ENCODE results near the gene CGB1. TPM values are rescaled to one million over a fixed set of nuclear protein-coding genes. Genes with fewer than 3 reads are reported as not detected.

Gene CGB1
- total and polyA plus RNA-seq, 3 experiments from 2014 or later = not detected

DNA sequence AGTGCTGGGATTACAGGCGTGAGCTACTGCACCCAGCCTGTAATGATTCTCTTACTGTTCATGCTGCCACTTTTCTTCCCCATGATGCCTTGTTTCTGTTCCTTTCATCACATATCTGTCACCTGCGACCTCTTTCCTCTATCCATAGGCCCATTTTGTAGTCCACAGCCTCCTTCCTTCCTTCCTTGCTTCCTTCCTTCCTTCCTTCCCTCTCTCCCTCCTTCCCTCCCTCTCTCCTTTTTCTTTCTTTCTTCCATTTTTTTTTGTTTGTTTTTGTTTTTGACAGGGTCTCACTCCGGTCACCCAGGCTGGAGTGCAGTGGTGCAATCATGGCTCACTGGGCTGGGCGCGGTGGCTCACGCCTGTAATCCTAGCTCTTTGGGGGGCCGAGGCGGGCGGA lies 47.8 kb downstream of the CGB1 start:
- H3K4me3 Mint-ChIP-seq = no peak overlapping the region
- POLR2A ChIA-PET = no interaction called here

DNA sequence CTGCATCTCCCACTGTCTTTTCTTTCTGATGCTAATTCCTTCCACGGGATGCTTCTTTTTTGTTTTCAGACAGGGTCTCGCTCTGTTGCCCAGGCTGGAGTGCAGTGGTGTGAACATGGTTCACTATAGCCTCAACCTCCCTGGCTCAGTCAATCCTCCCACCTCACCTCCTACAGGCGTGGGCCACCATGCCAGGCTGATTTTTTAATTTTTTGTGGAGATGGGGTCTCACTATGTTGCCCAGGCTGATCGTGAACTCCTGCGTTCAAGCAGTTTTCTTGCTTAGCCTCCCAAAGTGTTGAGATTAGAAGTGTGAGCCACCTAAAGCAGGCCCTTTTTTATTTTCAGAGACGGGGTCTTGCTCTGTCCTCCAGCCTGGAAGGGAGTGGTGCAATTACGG lies 48.4 kb downstream of the CGB1 start:
- DNase-seq = no peak
- Histone ChIP-seq H3K36me3 (ENCODE audit: insufficient read depth, low read length) (peaks cover 6% of the 10 kb centered on the region), H3K9me3 (ENCODE audit: low read length) (no peaks in the 10 kb centered on the region), H3K27ac (ENCODE audit: low read depth, low read length) (no peak overlapping the region), H3K4me3 (ENCODE audit: low read length) (no peak overlapping the region), H3K27me3 (ENCODE audit: insufficient read depth, low read length, poor library complexity, severe bottlenecking) (no peaks in the 10 kb centered on the region), H3K4me1 (ENCODE audit: insufficient read depth, low read length) (peaks cover 13% of the 10 kb centered on the region)
- Mint-ChIP-seq H3K27me3 (no peaks in the 10 kb centered on the region), H3K4me1 (peaks cover 16 to 26% (median 23%) of the 10 kb centered on the region in 3 donors), H3K27ac (peak overlapping the region in 1 of 8 donors; percentile 30), H3K9me3 (no peaks in the 10 kb centered on the region), H3K36me3 (peaks cover 4 to 48% (median 13%) of the 10 kb centered on the region in 3 donors), H3K4me3 (peak overlapping the region in 1 of 7 donors; percentile 52)
- POLR2A ChIA-PET = no interaction called here
- CTCF ChIA-PET = interaction anchor here (1.2 kb wide), 1 partner anchor 18 kb away, joined by 3 read pairs; no protein-coding TSS in a partner anchor

More for the DNA sequence above, 47.8 kb downstream of the CGB1 start:
- peaks cover 19 to 29% (median 27%) of the 10 kb centered on the region in 3 donors for H3K4me1 Mint-ChIP-seq
- peaks cover 0 to 2% of the 10 kb centered on the region in 2 donors for H3K27me3 Mint-ChIP-seq
- no peaks in the 10 kb centered on the region for H3K9me3 ChIP-seq (ENCODE audit: low read length)
- peaks cover 4 to 47% (median 11%) of the 10 kb centered on the region in 3 donors for H3K36me3 Mint-ChIP-seq
- H3K27ac Mint-ChIP-seq = peak overlapping the region in 4 of 8 donors; percentile 30 to 66 (median 50)
- no peak overlapping the region for H3K27ac ChIP-seq (ENCODE audit: low read depth, low read length)
- H3K9me3 Mint-ChIP-seq = no peaks in the 10 kb centered on the region
- peaks cover 13% of the 10 kb centered on the region for H3K4me1 ChIP-seq (ENCODE audit: insufficient read depth, low read length)
- H3K36me3 ChIP-seq (ENCODE audit: insufficient read depth, low read length) = peaks cover 6% of the 10 kb centered on the region
- no peaks in the 10 kb centered on the region for H3K27me3 ChIP-seq (ENCODE audit: insufficient read depth, low read length, poor library complexity, severe bottlenecking)
- CTCF ChIA-PET = interaction anchor here (1.2 kb wide), 1 partner anchor 19 kb away, joined by 3 read pairs; no protein-coding TSS in a partner anchor
- H3K4me3 ChIP-seq (ENCODE audit: low read length) = no peak overlapping the region
- no peak for DNase-seq

- Mint-ChIP-seq H3K36me3 (peaks cover 4 to 51% (median 15%) of the 10 kb centered on the region in 3 donors), H3K27ac (no peak overlapping the region), H3K27me3 (no peaks in the 10 kb centered on the region), H3K9me3 (no peaks in the 10 kb centered on the region), H3K4me1 (peaks cover 12 to 19% (median 19%) of the 10 kb centered on the region in 3 donors), H3K4me3 (no peak overlapping the region)
- Histone ChIP-seq H3K36me3 (ENCODE audit: insufficient read depth, low read length) (peaks cover 6% of the 10 kb centered on the region), H3K27ac (ENCODE audit: low read depth, low read length) (no peak overlapping the region), H3K9me3 (ENCODE audit: low read length) (no peaks in the 10 kb centered on the region), H3K4me3 (ENCODE audit: low read length) (no peak overlapping the region), H3K4me1 (ENCODE audit: insufficient read depth, low read length) (peaks cover 8% of the 10 kb centered on the region), H3K27me3 (ENCODE audit: insufficient read depth, low read length, poor library complexity, severe bottlenecking) (no peaks in the 10 kb centered on the region)
- no peak for DNase-seq
- ChIA-PET POLR2A (no interaction called here), CTCF (no interaction called here)
Observed at GRCh38 chr19:48987323-48987722, 49.4 kb downstream of the CGB1 start.

DNA sequence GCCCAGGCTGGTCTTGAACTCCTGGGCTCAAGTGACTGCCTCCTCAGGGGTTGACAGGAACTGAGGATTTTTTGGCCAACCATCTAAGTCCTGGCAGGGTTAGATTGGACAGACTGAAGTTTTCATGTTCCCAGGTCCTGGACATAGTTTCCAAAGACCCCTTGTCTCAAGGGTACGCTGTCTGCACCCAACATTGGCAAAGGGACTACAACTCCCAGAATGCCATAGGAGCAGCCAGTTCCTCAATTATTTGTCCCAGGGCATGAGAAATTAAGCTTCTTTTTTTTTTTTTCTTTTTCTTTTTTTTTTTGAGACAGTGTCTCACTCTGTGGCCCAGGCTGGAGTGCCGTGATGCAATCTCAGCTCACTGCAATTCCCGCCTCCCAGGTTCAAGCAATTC lies 50.5 kb downstream of the CGB1 start:
- no peak overlapping the region for H3K27ac ChIP-seq (ENCODE audit: low read depth, low read length)
- ChIA-PET CTCF (no interaction called here), POLR2A (no interaction called here)
- Mint-ChIP-seq H3K27ac (no peak overlapping the region), H3K27me3 (no peaks in the 10 kb centered on the region), H3K4me3 (no peak overlapping the region), H3K9me3 (no peaks in the 10 kb centered on the region), H3K4me1 (peaks cover 7 to 13% (median 12%) of the 10 kb centered on the region in 3 donors), H3K36me3 (peaks cover 4 to 60% (median 20%) of the 10 kb centered on the region in 3 donors)
- no peaks in the 10 kb centered on the region for H3K27me3 ChIP-seq (ENCODE audit: insufficient read depth, low read length, poor library complexity, severe bottlenecking)
- no peak for DNase-seq
- no peaks in the 10 kb centered on the region for H3K9me3 ChIP-seq (ENCODE audit: low read length)
- no peaks in the 10 kb centered on the region for H3K4me1 ChIP-seq (ENCODE audit: insufficient read depth, low read length)
- peaks cover 6% of the 10 kb centered on the region for H3K36me3 ChIP-seq (ENCODE audit: insufficient read depth, low read length)
- H3K4me3 ChIP-seq (ENCODE audit: low read length) = no peak overlapping the region

DNA sequence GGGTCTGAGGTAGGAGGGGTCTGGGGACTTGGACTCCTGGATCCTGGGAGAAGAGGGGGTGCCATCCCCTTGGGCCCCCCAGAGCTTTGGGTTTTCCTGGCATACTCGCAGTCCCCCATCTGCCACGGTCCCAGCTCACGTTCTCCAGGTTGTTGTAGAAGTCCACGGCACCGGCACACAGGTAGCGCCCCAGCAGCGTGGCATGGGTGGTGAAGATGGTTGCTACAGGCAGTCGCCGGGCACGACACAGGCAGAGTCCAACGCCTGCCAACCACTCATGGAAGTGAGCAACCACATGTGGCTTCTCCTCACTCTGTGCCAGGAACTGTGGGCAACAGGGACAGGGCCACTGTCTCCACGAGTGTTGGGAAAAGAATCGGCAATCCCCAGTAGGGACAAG lies 51.0 kb downstream of the CGB1 start:
- peaks cover 6% of the 10 kb centered on the region for H3K36me3 ChIP-seq (ENCODE audit: insufficient read depth, low read length)
- H3K9me3 ChIP-seq (ENCODE audit: low read length) = no peaks in the 10 kb centered on the region
- ChIA-PET POLR2A (no interaction called here), CTCF (no interaction called here)
- H3K27ac Mint-ChIP-seq = peak overlapping the region in 1 of 8 donors; percentile 63
- H3K36me3 Mint-ChIP-seq = peaks cover 4 to 58% (median 20%) of the 10 kb centered on the region in 3 donors
- no peaks in the 10 kb centered on the region for H3K27me3 ChIP-seq (ENCODE audit: insufficient read depth, low read length, poor library complexity, severe bottlenecking)
- H3K4me1 Mint-ChIP-seq = peaks cover 7 to 9% (median 7%) of the 10 kb centered on the region in 3 donors
- no peaks in the 10 kb centered on the region for H3K27me3 Mint-ChIP-seq
- DNase-seq = no peak
- no peaks in the 10 kb centered on the region for H3K9me3 Mint-ChIP-seq
- no peaks in the 10 kb centered on the region for H3K4me1 ChIP-seq (ENCODE audit: insufficient read depth, low read length)
- H3K4me3 Mint-ChIP-seq = peak overlapping the region in 1 of 7 donors; percentile 40
- H3K4me3 ChIP-seq (ENCODE audit: low read length) = no peak overlapping the region
- no peak overlapping the region for H3K27ac ChIP-seq (ENCODE audit: low read depth, low read length)

Other genes starting within 250 kb of the CGB1 start
- gene BCAT2, start 225.9 kb downstream of the CGB1 start, total RNA-seq = 10 to 100 TPM; 61.9 to 62.6 TPM
- 31.8 TPM for gene BCAT2, start 225.9 kb downstream of the CGB1 start, polyA plus RNA-seq
- under 1 TPM; 0.18 to 0.37 TPM for gene HSD17B14, start 200.4 kb downstream of the CGB1 start, total RNA-seq
- 1.1 TPM for gene HSD17B14, start 200.4 kb downstream of the CGB1 start, polyA plus RNA-seq
- gene PLEKHA4, start 168.3 kb downstream of the CGB1 start, total RNA-seq = 1 to 10 TPM; 2.5 to 4.1 TPM
- gene PLEKHA4, start 168.3 kb downstream of the CGB1 start, polyA plus RNA-seq = 2.7 TPM
- 10 to 100 TPM; 67.1 to 69.3 TPM for gene PPP1R15A, start 164.5 kb downstream of the CGB1 start, total RNA-seq
- gene PPP1R15A, start 164.5 kb downstream of the CGB1 start, polyA plus RNA-seq = 159 TPM
- gene TULP2, start 138.2 kb downstream of the CGB1 start, total RNA-seq = not detected
- not detected for gene TULP2, start 138.2 kb downstream of the CGB1 start, polyA plus RNA-seq
- gene NUCB1, start 136.6 kb downstream of the CGB1 start, total RNA-seq = 10 to 100 TPM; 86.8 to 93.3 TPM
- 147 TPM for gene NUCB1, start 136.6 kb downstream of the CGB1 start, polyA plus RNA-seq
- gene DHDH, start 103.2 kb downstream of the CGB1 start, total RNA-seq = under 1 TPM; 0.42 to 0.53 TPM
- gene DHDH, start 103.2 kb downstream of the CGB1 start, polyA plus RNA-seq = 0.31 TPM
- 100 to 1,000 TPM; 315 to 331 TPM for gene BAX, start 82.0 kb downstream of the CGB1 start, total RNA-seq
- gene BAX, start 82.0 kb downstream of the CGB1 start, polyA plus RNA-seq = 79.5 TPM
- 1,000 to 10,000 TPM; 1,478 to 1,489 TPM for gene FTL, start 71.6 kb downstream of the CGB1 start, total RNA-seq
- 4,521 TPM for gene FTL, start 71.6 kb downstream of the CGB1 start, polyA plus RNA-seq
- 10 to 100 TPM; 38.2 to 38.9 TPM for gene GYS1, start 43.6 kb downstream of the CGB1 start, total RNA-seq
- gene GYS1, start 43.6 kb downstream of the CGB1 start, polyA plus RNA-seq = 31.5 TPM
- 100 to 1,000 TPM; 147 to 159 TPM for gene RUVBL2, start 43.0 kb downstream of the CGB1 start, total RNA-seq
- gene RUVBL2, start 43.0 kb downstream of the CGB1 start, polyA plus RNA-seq = 67.9 TPM
- not detected for gene LHB, start 19.8 kb downstream of the CGB1 start, total RNA-seq
- not detected for gene LHB, start 19.8 kb downstream of the CGB1 start, polyA plus RNA-seq
- not detected for gene CGB3, start 12.6 kb downstream of the CGB1 start, total RNA-seq
- not detected for gene CGB3, start 12.6 kb downstream of the CGB1 start, polyA plus RNA-seq
- gene CGB2, start 5.0 kb downstream of the CGB1 start, total RNA-seq = not detected
- gene CGB2, start 5.0 kb downstream of the CGB1 start, polyA plus RNA-seq = not detected
- not detected for gene CGB5, start 7.0 kb upstream of the CGB1 start, total RNA-seq
- not detected for gene CGB5, start 7.0 kb upstream of the CGB1 start, polyA plus RNA-seq
- not detected for gene CGB8, start 12.2 kb upstream of the CGB1 start, total RNA-seq
- gene CGB8, start 12.2 kb upstream of the CGB1 start, polyA plus RNA-seq = not detected
- gene CGB7, start 20.9 kb upstream of the CGB1 start, total RNA-seq = not detected
- gene CGB7, start 20.9 kb upstream of the CGB1 start, polyA plus RNA-seq = not detected
- not detected for gene NTF4, start 27.9 kb upstream of the CGB1 start, total RNA-seq
- gene NTF4, start 27.9 kb upstream of the CGB1 start, polyA plus RNA-seq = not detected
- not detected for gene KCNA7, start 35.8 kb upstream of the CGB1 start, total RNA-seq
- not detected for gene KCNA7, start 35.8 kb upstream of the CGB1 start, polyA plus RNA-seq
- 100 to 1,000 TPM; 210 to 221 TPM for gene SNRNP70, start 48.6 kb upstream of the CGB1 start, total RNA-seq
- 66.2 TPM for gene SNRNP70, start 48.6 kb upstream of the CGB1 start, polyA plus RNA-seq
- gene LIN7B, start 77.5 kb upstream of the CGB1 start, total RNA-seq = 1 to 10 TPM; 4.0 to 5.1 TPM
- gene LIN7B, start 77.5 kb upstream of the CGB1 start, polyA plus RNA-seq = 8.1 TPM
- gene C19orf73, start 82.2 kb upstream of the CGB1 start, total RNA-seq = 1 to 10 TPM; 1.4 to 2.5 TPM
- gene C19orf73, start 82.2 kb upstream of the CGB1 start, polyA plus RNA-seq = 3.1 TPM
- 1 to 10 TPM; 3.2 to 3.3 TPM for gene PPFIA3, start 82.6 kb upstream of the CGB1 start, total RNA-seq
- 0.56 TPM for gene PPFIA3, start 82.6 kb upstream of the CGB1 start, polyA plus RNA-seq
- not detected for gene HRC, start 118.5 kb upstream of the CGB1 start, total RNA-seq
- gene HRC, start 118.5 kb upstream of the CGB1 start, polyA plus RNA-seq = not detected
- not detected for gene TRPM4, start 120.9 kb upstream of the CGB1 start, total RNA-seq
- not detected for gene TRPM4, start 120.9 kb upstream of the CGB1 start, polyA plus RNA-seq